Activated gamma-delta T cell treated with Interleukin-2 at 50 U/mL for 16 hours (primary cell): Measurements from ENCODE around the gene CCDC8.
"Not testable (repeated sequence)": the region's sequence is repeated elsewhere in the genome, so short reads cannot be mapped to it uniquely, and the experiment has no call there.

Experiments
- DNase-seq: peaks from one replicate; pipeline ENCODE4 v3.0.0-alpha.2; 2020

The CCDC8 gene

GRCh38 chr19:46397801-46398479, 15.4 kb downstream of the CCDC8 start:
- DNase-seq, result not testable (repeated sequence)

GRCh38 chr19:46394402-46394797, 19.0 kb downstream of the CCDC8 start:
- DNase-seq, result no peak

- no peak for DNase-seq
Observed at GRCh38 chr19:46393456-46394401, 19.6 kb downstream of the CCDC8 start.

- DNase-seq, result no peak
Observed at GRCh38 chr19:46392837-46393236, 20.5 kb downstream of the CCDC8 start.

- DNase-seq, result no peak
Observed at GRCh38 chr19:46392252-46392801, 21.0 kb downstream of the CCDC8 start.

- no peak for DNase-seq
Observed at GRCh38 chr19:46391296-46392251, 21.8 kb downstream of the CCDC8 start.

GRCh38 chr19:46390866-46391265, 22.5 kb downstream of the CCDC8 start:
- no peak for DNase-seq

GRCh38 chr19:46390121-46390858, 23.1 kb downstream of the CCDC8 start:
- no peak for DNase-seq

- DNase-seq, result no peak
Observed at GRCh38 chr19:46388311-46389095, 24.9 kb downstream of the CCDC8 start.

GRCh38 chr19:46387713-46388130, 25.6 kb downstream of the CCDC8 start:
- no peak for DNase-seq

- DNase-seq, result no peak
Observed at GRCh38 chr19:46386996-46387712, 26.2 kb downstream of the CCDC8 start.

GRCh38 chr19:46386151-46386550, 27.2 kb downstream of the CCDC8 start:
- no peak for DNase-seq

GRCh38 chr19:46385636-46386035, 27.7 kb downstream of the CCDC8 start:
- no peak for DNase-seq

GRCh38 chr19:46384396-46384795, 29.0 kb downstream of the CCDC8 start:
- DNase-seq, result no peak

GRCh38 chr19:46383846-46384245, 29.5 kb downstream of the CCDC8 start:
- no peak for DNase-seq

GRCh38 chr19:46383171-46383815, 30.1 kb downstream of the CCDC8 start:
- DNase-seq, result no peak

- DNase-seq, result no peak
Observed at GRCh38 chr19:46381756-46382345, 31.5 kb downstream of the CCDC8 start.

- DNase-seq, result no peak
Observed at GRCh38 chr19:46381346-46381745, 32.0 kb downstream of the CCDC8 start.

- no peak for DNase-seq
Observed at GRCh38 chr19:46380690-46381089, 32.7 kb downstream of the CCDC8 start.
